Fibroblast of skin of abdomen (primary cell): Measurements from ENCODE around the gene DPT.

ENCODE experiments used
- DNase-seq: peaks from one replicate; pipeline ENCODE4 v3.0.0-alpha.2; 2013

The DPT gene

DNA sequence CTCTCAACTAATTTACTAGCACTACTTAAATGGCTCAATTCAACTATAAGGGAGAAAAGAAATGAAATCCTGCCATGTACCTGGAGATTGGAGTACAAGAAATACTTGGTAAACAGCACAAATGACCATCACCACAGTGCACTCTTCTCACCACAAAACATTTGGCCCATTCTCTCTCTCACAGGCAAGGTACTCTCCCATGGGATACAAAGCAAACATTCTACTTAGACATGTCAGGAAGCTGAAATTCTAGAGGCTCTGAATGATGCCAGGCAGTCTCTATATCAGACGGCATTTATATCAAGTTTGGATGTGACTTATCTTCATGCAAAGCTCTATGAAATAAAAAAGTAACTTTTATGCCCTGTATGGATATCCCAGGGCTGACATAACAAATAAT, 72.5 kb downstream of the DPT start:
- peak; percentile 5 for DNase-seq

DNA sequence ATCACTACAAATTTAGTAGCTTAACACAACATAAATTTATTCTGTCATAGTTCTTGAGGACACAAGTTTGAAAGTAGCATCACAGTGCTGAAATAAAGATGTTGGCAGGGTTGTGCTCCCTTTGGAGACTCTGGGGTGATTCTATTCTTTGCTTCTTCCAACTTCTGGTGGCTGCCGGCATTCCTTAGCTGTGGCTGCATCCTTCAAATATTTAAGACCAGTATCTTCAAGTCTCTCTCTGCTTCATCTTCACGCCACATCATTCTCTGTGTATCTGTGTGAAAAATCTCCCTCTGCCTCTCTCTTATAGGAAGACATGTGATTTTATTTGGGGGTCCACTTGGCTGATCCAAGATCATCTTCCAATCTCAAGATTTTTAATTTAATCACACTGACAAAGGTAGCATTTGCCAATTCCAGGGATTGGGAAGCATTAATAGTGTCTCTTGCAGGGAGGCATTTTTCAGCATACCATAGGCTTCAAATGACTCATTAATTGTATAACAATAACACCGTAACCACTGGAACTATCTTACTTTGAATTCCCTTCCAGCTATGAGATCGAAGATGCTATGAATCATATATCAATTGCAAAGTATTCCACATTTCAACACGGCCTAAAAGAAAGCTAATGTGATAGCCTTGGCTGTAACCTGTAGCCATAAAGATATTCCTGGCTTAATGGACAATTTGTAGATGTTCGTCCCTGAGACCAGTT, 74.6 kb downstream of the DPT start:
- peak; percentile 80 for DNase-seq

- DNase-seq: peak; percentile 64
These were observed 75.4 kb downstream of the DPT start for GRCh38 chr1:168653567-168653966.

- no peak for DNase-seq
These were observed 83.3 kb downstream of the DPT start for GRCh38 chr1:168645721-168646120.
